HepG2 (cell line): ENCODE data around the gene TMEM240. TPM values are rescaled to one million over a fixed set of nuclear protein-coding genes. Genes with fewer than 3 reads are reported as not detected.
A peak's percentile ranks its signal among the peaks of the same experiment; 100 is the strongest.
"Not testable (repeated sequence)": the region's sequence is repeated elsewhere in the genome, so short reads cannot be mapped to it uniquely, and the experiment has no call there.

ENCODE experiments used
- ATAC-seq: fragments of 200-7000 bp; cut with Tn5 transposase; 3 replicates; pipeline ENCODE4 v1.9.1; 2020; ENCODE audit warnings: mild to moderate bottlenecking, moderate library complexity
- BruUV-seq: library from RNA; stranded (reverse); fragments of 400-500 nt; replicated peaks from 2 replicates; lab custom pipeline; 2021; lab: Mats Ljungman, UMichigan
- CTCF ChIA-PET: fragments of 300-600 bp; formaldehyde crosslinking; extraction: SDS; loops from one replicate; lab custom pipeline; 2021; ENCODE audit warnings: low total read pairs, inconsistent platforms, low intra/inter-chr PET ratio; lab: Yijun Ruan, JAX
- POLR2A ChIA-PET: fragments of 350-600 bp; sonication (Branson Sonifier 250); formaldehyde crosslinking; loops from one replicate; lab custom pipeline; 2020; ENCODE audit warnings: antibody characterized with exemption, inconsistent platforms; lab: Yijun Ruan, JAX
- DNase-seq: peaks from one replicate; pipeline ENCODE4 v3.0.0-alpha.2; 2015; ENCODE audit warnings: low spot score
- FAIRE-seq: peaks from 3 replicates; lab custom pipeline; 2011; peaks lifted over from hg19 to GRCh38; lab: Jason Lieb, UNC
- H2AFZ ChIP-seq: one replicate; pipeline ENCODE4 v1.6.1; 2011; ENCODE audit warnings: low read length, inconsistent platforms
- H3K27ac ChIP-seq: fragments of 300-600 bp; 3 replicates; pipeline ENCODE4 v1.8.0; 2011; ENCODE audit warnings: mixed run types, mild to moderate bottlenecking, mixed read lengths, low read length, inconsistent platforms; ENCODE audit not compliant: insufficient read depth; ENCODE audit errors: extremely low read length
- H3K27me3 ChIP-seq, 2 experiments: fragments of 200-600 bp in 1 of 2; 2 replicates in 1 of 2; 3 replicates in 1 of 2; pipeline versions ENCODE4 v1.6.0 to v1.8.0; 2011; ENCODE audit warnings: low read length in 2 of 2, mild to moderate bottlenecking in 2 of 2, moderate library complexity in 2 of 2, inconsistent platforms in 1 of 2; ENCODE audit not compliant: insufficient read depth in 2 of 2, control insufficient read depth in 1 of 2
- H3K36me3 ChIP-seq, 2 experiments: fragments of 200-600 bp in 1 of 2; replicated peaks in 1 of 2; 2 replicates in 1 of 2; 3 replicates in 1 of 2; pipeline versions ENCODE4 v1.5.1 to v1.8.0; 2011; ENCODE audit warnings: low read length in 2 of 2, inconsistent platforms in 1 of 2; ENCODE audit not compliant: insufficient read depth in 2 of 2, control insufficient read depth in 1 of 2
- H3K4me1 ChIP-seq: 2 replicates; pipeline ENCODE4 v1.5.1; 2012; ENCODE audit warnings: low read length, inconsistent platforms; ENCODE audit not compliant: insufficient read depth
- H3K4me2 ChIP-seq: 2 replicates; pipeline ENCODE4 v1.6.0; 2011; ENCODE audit warnings: low read depth, low read length, inconsistent platforms
- H3K4me3 ChIP-seq, 3 experiments: fragments of 200-600 bp in 1 of 3; sonication (generic), shearing (Covaris generic) in 1 of 3; replicated peaks in 1 of 3; 2 replicates each; pipeline ENCODE4 v1.5.1; 2011 to 2016; ENCODE audit warnings: low read length in 3 of 3, inconsistent platforms in 2 of 3, low read depth in 2 of 3, mild to moderate bottlenecking in 2 of 3, control low read depth in 1 of 3, mixed read lengths in 1 of 3; ENCODE audit not compliant: insufficient read depth in 1 of 3
- H3K79me2 ChIP-seq: one replicate; pipeline ENCODE4 v1.6.1; 2011; ENCODE audit warnings: low read length, inconsistent platforms; ENCODE audit not compliant: insufficient read depth
- H3K9ac ChIP-seq: 2 replicates; pipeline ENCODE4 v1.6.0; 2011; ENCODE audit warnings: mild to moderate bottlenecking, low read depth, low read length, inconsistent platforms; ENCODE audit not compliant: insufficient read depth
- H3K9me3 ChIP-seq: 2 replicates; pipeline ENCODE4 v1.5.1; 2012; ENCODE audit warnings: mild to moderate bottlenecking, low read length
- H4K20me1 ChIP-seq: 2 replicates; pipeline ENCODE4 v1.6.0; 2011; ENCODE audit warnings: inconsistent platforms, mild to moderate bottlenecking, low read length, moderate library complexity; ENCODE audit not compliant: insufficient read depth
- AGO2 ChIP-seq: fragments of 200-400 bp; formaldehyde crosslinking; optimal IDR thresholded peaks from 2 replicates; pipeline ENCODE3; 2017; ENCODE audit warnings: mild to moderate bottlenecking, low read depth, low read length, moderate library complexity
- FOXA1 ChIP-seq, 2 experiments: fragments of 450-650 bp in 1 of 2; sonication (generic) in 1 of 2; formaldehyde crosslinking in 1 of 2; IDR thresholded peaks; 2 replicates each; pipeline versions ENCODE4 v1.4.0 to v1.6.1; 2016 to 2020; ENCODE audit warnings: missing genetic modification reagents in 1 of 2
- GPBP1L1 ChIP-seq: sonication (generic); formaldehyde crosslinking; IDR thresholded peaks from 2 replicates; pipeline ENCODE4 v1.5.0; 2020; ENCODE audit warnings: mild to moderate bottlenecking, missing genetic modification reagents
- IKZF1 ChIP-seq: fragments of 450-650 bp; IDR thresholded peaks from 2 replicates; pipeline ENCODE4 v1.7.1; 2016
- MAFK ChIP-seq, 2 experiments: IDR thresholded peaks in 1 of 2; conservative IDR thresholded peaks in 1 of 2; 2 replicates each; pipeline ENCODE4 v1.6.1; 2011; ENCODE audit warnings: improper control_type of control experiment in 2 of 2, low read length in 2 of 2
- POLR2A ChIP-seq, 2 experiments: IDR thresholded peaks; 2 replicates each; pipeline ENCODE4 v1.6.1; 2011; ENCODE audit warnings: low read depth in 2 of 2, low read length in 2 of 2, mild to moderate bottlenecking in 1 of 2, moderate library complexity in 1 of 2; ENCODE audit not compliant: insufficient read depth in 1 of 2
- STAG1 ChIP-seq: sonication (generic); formaldehyde crosslinking; IDR thresholded peaks from 2 replicates; pipeline ENCODE4 v1.4.0; 2020; ENCODE audit warnings: missing genetic modification reagents
- ZKSCAN8 ChIP-seq: IDR thresholded peaks from 2 replicates; pipeline ENCODE4 v1.6.1; 2016; ENCODE audit warnings: borderline replicate concordance, missing genetic modification reagents, missing compliant biosample characterization
- ZNF333 ChIP-seq: sonication (generic); formaldehyde crosslinking; IDR thresholded peaks from 2 replicates; pipeline ENCODE4 v1.4.0; 2020; ENCODE audit warnings: mild to moderate bottlenecking, missing genetic modification reagents, borderline replicate concordance
- ZSCAN25 ChIP-seq: sonication (generic); formaldehyde crosslinking; IDR thresholded peaks from 2 replicates; pipeline ENCODE4 v1.8.0; 2022; ENCODE audit warnings: mild to moderate bottlenecking, missing genetic modification reagents
- WGBS: methylation state at CpG from one replicate; pipeline ENCODE4 v1.1.6; 2017; ENCODE audit warnings: low lambda C conversion rate; 5-methylcytosine and 5-hydroxymethylcytosine counted together
- in situ Hi-C: cut with HindIII; loops from 2 replicates; pipeline ENCODE4 v1.10.0; 2017; ENCODE audit warnings: low pct_unique_long_range_greater_than_20kb; ENCODE audit not compliant: extremely low pct_ligation_motif_present
- intact Hi-C: fragments of 100-400 bp; cut with micrococcal nuclease; formaldehyde crosslinking; loops from one replicate; pipeline ENCODE4 v1.10.0; 2022; ENCODE audit not compliant: unreplicated experiment
- polyA plus RNA-seq, 8 experiments: library from polyadenylated mRNA; depleted of rRNA in 3 of 8; stranded (reverse) in 7 of 8; unstranded in 1 of 8; fragments of >200 nt; fragmentation: Illumina TruSeq in 4 of 8; extraction: Trizol in 4 of 8; gene quantifications; 2 replicates each; pipeline versions ENCODE4 v1.2.1 to v1.2.3, GENCODE V29; 2011 to 2016; ENCODE audit warnings: low read depth in 4 of 8, missing spikeins in 1 of 8, mixed read lengths in 1 of 8; ENCODE audit not compliant: insufficient read depth in 1 of 8
- total RNA-seq, 5 experiments: library from RNA; depleted of rRNA; stranded (reverse); fragments of >200 nt; fragmentation: Illumina TruSeq; extraction: Trizol; gene quantifications; 2 replicates each; pipeline ENCODE4 v1.2.3, GENCODE V29; 2016; ENCODE audit warnings: low read depth in 1 of 5

Gene TMEM240
- total and polyA plus RNA-seq, 2 of the 13 experiments (the other 11 are each of a cell fraction or from before 2014, with no cell fraction given): 0.17 TPM; not detected in 1

DNA sequence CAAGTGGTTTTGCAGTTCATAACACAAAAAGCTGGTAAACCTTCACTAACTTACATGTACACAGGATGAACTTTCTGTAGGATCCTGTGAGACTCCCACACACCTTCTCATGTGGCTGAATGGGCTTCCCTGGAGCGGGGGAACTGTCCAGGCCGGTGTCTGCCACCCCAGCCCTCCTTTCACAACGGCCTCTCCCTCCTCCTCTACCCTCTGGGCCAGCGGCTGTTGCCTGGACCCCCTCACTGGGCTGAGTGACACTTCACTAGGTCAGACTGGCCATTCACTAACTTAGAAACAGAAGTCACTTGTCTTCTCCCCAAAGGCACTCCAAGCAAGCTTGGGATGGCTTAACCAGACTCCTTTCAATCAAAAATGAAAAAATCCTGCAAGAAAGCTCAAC lies 18.2 kb upstream of the TMEM240 start:
- Histone ChIP-seq H3K4me3 (no peak overlapping the region), H3K4me1 (0 out of 2 replicates have a peak, but pooled peaks cover 5% of the 10 kb centered on the region), H3K27ac (no peak overlapping the region), H3K9me3 (no peaks in the 10 kb centered on the region), H3K36me3 (peaks cover 15 to 25% of the 10 kb centered on the region in 2 experiments; a peak in 4 of 5 replicates), H3K27me3 (no peaks in the 10 kb centered on the region), H3K9ac (no peak overlapping the region), H2AFZ (no peak overlapping the region), H3K79me2 (no peaks in the 10 kb centered on the region)
- 70% methylated on average over 4 of the region's 4 CpGs for WGBS
- in situ Hi-C loops: no loop called here
- BruUV-seq: no TSS peak
- FAIRE-seq (no peak), ATAC-seq (no peak)
- CTCF ChIA-PET: no interaction called here
- TF ChIP-seq MAFK (conservative IDR thresholded peaks at IDR 0.05 in 1 of 2, IDR thresholded peaks at IDR 0.05 in 1 of 2; ENCODE audit: low read length in 2 of 2): no peak
- TF ChIP-seq STAG1 (CRISPR knock-in tag): no peak
- TF ChIP-seq POLR2A (IDR thresholded peaks at IDR 0.05; ENCODE audit: insufficient read depth in 1 of 2, low read depth in 2 of 2, low read length in 2 of 2): 0 out of 4 replicates have a peak, but pooled peaks of 1 of the 2 experiments have one; percentile 13
- no peak for TF ChIP-seq GPBP1L1 (CRISPR knock-in tag)
- TF ChIP-seq ZSCAN25 (CRISPR knock-in tag): no peak
- TF ChIP-seq ZKSCAN8: no peak
- no peak for TF ChIP-seq IKZF1
- TF ChIP-seq AGO2: peak; percentile 47
- no peak for TF ChIP-seq ZNF333 (CRISPR knock-in tag)
- TF ChIP-seq FOXA1 (IDR thresholded peaks at IDR 0.05): no peak
- TF ChIP-seq FOXA1 (CRISPR knock-in tag; IDR thresholded peaks at IDR 0.05): no peak
- TF ChIP-seq, all 625 proteins: peak for 2
- no peaks in the 10 kb centered on the region; the same call in 1 of the 2 replicates for H4K20me1 ChIP-seq
- intact Hi-C loops: no loop called here
- no peak overlapping the region for H3K4me2 ChIP-seq
- no peak for DNase-seq
- POLR2A ChIA-PET: interaction anchor here (1.9 kb wide), 1 partner anchor 19 kb away, joined by 4 read pairs; no protein-coding TSS in a partner anchor

- H3K9ac ChIP-seq, FAIRE-seq, H4K20me1 ChIP-seq, DNase-seq, in situ Hi-C loops, H3K79me2 ChIP-seq, CTCF ChIA-PET, H2AFZ ChIP-seq, ATAC-seq, H3K4me2 ChIP-seq, H3K9me3 ChIP-seq, H3K4me1 ChIP-seq, H3K27ac ChIP-seq, BruUV-seq, H3K27me3 ChIP-seq, H3K4me3 ChIP-seq, intact Hi-C loops: not testable (repeated sequence)
- peaks cover 15 to 19% of the 10 kb centered on the region in 2 experiments; a peak in 4 of 5 replicates for H3K36me3 ChIP-seq
- WGBS: 98% methylated on average over 7 of the region's 7 CpGs
- POLR2A ChIA-PET: interaction anchor here (1.9 kb wide), 1 partner anchor 20 kb away, joined by 4 read pairs; no protein-coding TSS in a partner anchor
Observed at GRCh38 chr1:1557688-1558087, 17.3 kb upstream of the TMEM240 start.

DNA sequence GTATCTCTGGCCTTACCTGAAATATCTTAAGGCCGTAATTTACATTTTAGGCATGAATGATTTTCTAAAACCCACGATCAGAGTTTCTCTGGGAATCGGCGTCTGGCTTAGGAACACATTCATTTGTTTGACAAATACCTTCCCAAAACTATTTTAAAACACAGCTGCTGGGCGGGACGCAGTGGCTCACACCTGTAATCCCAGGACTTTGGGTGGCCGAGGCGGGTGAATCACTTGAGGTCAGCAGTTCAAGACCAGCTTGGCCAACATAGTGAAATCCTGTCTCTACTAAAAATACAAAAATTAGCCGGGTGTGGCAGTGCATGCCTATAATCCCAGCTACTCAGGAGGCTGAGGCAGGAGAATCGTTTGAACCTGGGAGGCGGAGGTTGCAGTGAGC lies 16.5 kb upstream of the TMEM240 start:
- H3K4me1 ChIP-seq, POLR2A ChIA-PET, H3K9me3 ChIP-seq, ATAC-seq, H3K9ac ChIP-seq, H2AFZ ChIP-seq, H3K4me2 ChIP-seq, H3K4me3 ChIP-seq, H3K27me3 ChIP-seq, intact Hi-C loops, H3K27ac ChIP-seq, H3K79me2 ChIP-seq, in situ Hi-C loops, H4K20me1 ChIP-seq, BruUV-seq, CTCF ChIA-PET, DNase-seq, FAIRE-seq: not testable (repeated sequence)
- 98% methylated on average over 11 of the region's 11 CpGs for WGBS
- peaks cover 12% of the 10 kb centered on the region in 2 experiments; a peak in 4 of 5 replicates for H3K36me3 ChIP-seq
